Endothelial cell of umbilical vein (primary cell): ENCODE data around the gene CASK. TPM values are rescaled to one million over a fixed set of nuclear protein-coding genes. Genes with fewer than 3 reads are reported as not detected.

Source experiments
- BruUV-seq: library from RNA; stranded (reverse); fragments of 400-500 nt; replicated peaks from 2 replicates; lab custom pipeline; 2021; lab: Mats Ljungman, UMichigan
- CTCF ChIA-PET: fragments of 300-600, 350-600 bp; sonication (Branson Sonifier 250); formaldehyde crosslinking; loops from one replicate; lab custom pipeline; 2021; ENCODE audit warnings: antibody characterized with exemption, inconsistent platforms; lab: Charles Lee
- POLR2A ChIA-PET: fragments of 300-600, 350-600 bp; sonication (Branson Sonifier 250); formaldehyde crosslinking; loops from one replicate; lab custom pipeline; 2021; ENCODE audit warnings: antibody characterized with exemption, inconsistent platforms; lab: Charles Lee
- DNase-seq: peaks from one replicate; pipeline ENCODE4 v3.0.0-alpha.2; 2011; ENCODE audit warnings: low read depth, low spot score
- FAIRE-seq: peaks from 2 replicates; lab custom pipeline; 2011; peaks lifted over from hg19 to GRCh38; lab: Jason Lieb, UNC
- H2AFZ ChIP-seq: 2 replicates; pipeline ENCODE4 v1.6.0; 2012; ENCODE audit warnings: low read depth, low read length, control low read depth, inconsistent platforms
- H3K27ac ChIP-seq: 2 replicates; pipeline ENCODE4 v1.5.1; 2011; ENCODE audit warnings: low read depth, mild to moderate bottlenecking, control low read depth, low read length, moderate library complexity; ENCODE audit not compliant: insufficient read depth
- H3K27me3 ChIP-seq, 2 experiments: 2 replicates each; pipeline versions ENCODE4 v1.6.0 to v1.6.1; 2011; ENCODE audit warnings: low read length in 2 of 2, mixed read lengths in 1 of 2; ENCODE audit not compliant: control insufficient read depth in 2 of 2, insufficient read depth in 2 of 2
- H3K36me3 ChIP-seq, 2 experiments: 2 replicates in 1 of 2; 3 replicates in 1 of 2; pipeline ENCODE4 v1.5.1; 2011; ENCODE audit warnings: low read length in 2 of 2, mild to moderate bottlenecking in 1 of 2, moderate library complexity in 1 of 2; ENCODE audit not compliant: control insufficient read depth in 2 of 2, insufficient read depth in 2 of 2; ENCODE audit errors: extremely low read depth in 1 of 2
- H3K4me1 ChIP-seq: 3 replicates; pipeline ENCODE4 v1.5.1; 2011; ENCODE audit warnings: mild to moderate bottlenecking, low read length; ENCODE audit not compliant: control insufficient read depth, insufficient read depth; ENCODE audit errors: extremely low read depth
- H3K4me2 ChIP-seq: 2 replicates; pipeline ENCODE4 v1.6.1; 2011; ENCODE audit warnings: low read length, control low read depth, mixed read lengths; ENCODE audit not compliant: insufficient read depth
- H3K4me3 ChIP-seq, 3 experiments: fragments of 200-600 bp in 1 of 3; sonication (generic), shearing (Covaris generic) in 1 of 3; replicated peaks in 1 of 3; 2 replicates each; pipeline ENCODE4 v1.5.1; 2011 to 2016; ENCODE audit warnings: control low read depth in 3 of 3, low read length in 3 of 3, mild to moderate bottlenecking in 2 of 3, inconsistent platforms in 1 of 3, low read depth in 1 of 3, moderate library complexity in 1 of 3; ENCODE audit not compliant: insufficient read depth in 1 of 3
- H3K79me2 ChIP-seq: 2 replicates; pipeline ENCODE4 v1.6.0; 2012; ENCODE audit warnings: low read length, inconsistent platforms; ENCODE audit not compliant: control insufficient read depth, insufficient read depth
- H3K9ac ChIP-seq: replicated peaks from 2 replicates; pipeline ENCODE3; 2011; ENCODE audit warnings: low read length, control low read depth; ENCODE audit not compliant: insufficient read depth; ENCODE audit errors: extremely low read depth
- H3K9me1 ChIP-seq: replicated peaks from 3 replicates; pipeline ENCODE4 v1.6.0; 2011; ENCODE audit warnings: mild to moderate bottlenecking, low read length; ENCODE audit not compliant: control insufficient read depth, insufficient read depth; ENCODE audit errors: extremely low read depth
- H3K9me3 ChIP-seq: replicated peaks from 2 replicates; pipeline ENCODE4 v1.5.1; 2012; ENCODE audit warnings: low read length, inconsistent platforms; ENCODE audit not compliant: control insufficient read depth, insufficient read depth
- H4K20me1 ChIP-seq: replicated peaks from 2 replicates; pipeline ENCODE3; 2011; ENCODE audit warnings: mild to moderate bottlenecking, low read length; ENCODE audit not compliant: control insufficient read depth, insufficient read depth; ENCODE audit errors: extremely low read depth
- FOS ChIP-seq: IDR thresholded peaks from 2 replicates; pipeline ENCODE4 v1.6.1; 2011; ENCODE audit warnings: mild to moderate bottlenecking, low read length, moderate library complexity, borderline replicate concordance; ENCODE audit not compliant: insufficient read depth
- GATA2 ChIP-seq: IDR thresholded peaks from 2 replicates; pipeline ENCODE4 v1.7.0; 2011; ENCODE audit warnings: low read depth, mild to moderate bottlenecking, moderate library complexity, mixed read lengths, low read length; ENCODE audit not compliant: insufficient read length, insufficient read depth
- JUN ChIP-seq: IDR thresholded peaks from 2 replicates; pipeline ENCODE4 v1.6.1; 2011; ENCODE audit warnings: borderline replicate concordance, low read depth; ENCODE audit not compliant: insufficient read length, insufficient read depth
- MYC ChIP-seq: IDR thresholded peaks from one replicate; pipeline ENCODE4 v1.6.1; 2011; ENCODE audit warnings: mild to moderate bottlenecking, low read depth, low read length
- POLR2A ChIP-seq: IDR thresholded peaks from 2 replicates; pipeline ENCODE4 v1.6.1; 2012; ENCODE audit warnings: low read depth, mild to moderate bottlenecking, control low read depth, low read length
- POLR2AphosphoS5 ChIP-seq: IDR thresholded peaks from 2 replicates; pipeline ENCODE4 v1.6.1; 2012; ENCODE audit warnings: low read depth, mild to moderate bottlenecking, control low read depth, low read length, moderate library complexity; ENCODE audit not compliant: insufficient read depth
- dilution Hi-C: fragments of 300-500 bp; cut with MboI; formaldehyde crosslinking; loops from one replicate; pipeline ENCODE4 v1.15.0; 2019; ENCODE audit warnings: low sequenced_read_pairs; ENCODE audit not compliant: extremely low pct_ligation_motif_present
- intact Hi-C: fragments of 100-400 bp; cut with micrococcal nuclease; formaldehyde crosslinking; loops from one replicate; pipeline ENCODE4 v1.10.0; 2022
- polyA plus RNA-seq, 4 experiments: library from polyadenylated mRNA; depleted of rRNA in 3 of 4; stranded (reverse) in 3 of 4; unstranded in 1 of 4; fragments of >200 nt; gene quantifications; 2 replicates each; pipeline versions ENCODE4 v1.2.1 to v1.2.3, GENCODE V29; 2011 to 2012; ENCODE audit warnings: missing spikeins in 1 of 4
- total RNA-seq: library from RNA; stranded (reverse); gene quantifications from 2 replicates; pipeline ENCODE4 v1.2.3, GENCODE V29; 2021
- TF ChIP-seq, protein P1 (sequence below): IDR thresholded peaks from 2 replicates; pipeline ENCODE4 v1.6.1; 2011; ENCODE audit not compliant: insufficient read depth, insufficient read length
- TF ChIP-seq, protein P2 (sequence below), 2 donors: IDR thresholded peaks; 1 replicate in 1 of 2; 2 replicates in 1 of 2; pipeline ENCODE4 v1.5.1; 2011; ENCODE audit warnings: low read length in 2 of 2, mild to moderate bottlenecking in 2 of 2, moderate library complexity in 2 of 2, control low read depth in 1 of 2, inconsistent platforms in 1 of 2, low read depth in 1 of 2; ENCODE audit not compliant: insufficient read depth in 1 of 2; ENCODE audit errors: extremely low read depth in 1 of 2

The CASK gene
- total and polyA plus RNA-seq, 2 donors (not counting 3 experiments of a cell fraction or from before 2014, with no cell fraction given): 6.4 to 30.4 TPM

DNA sequence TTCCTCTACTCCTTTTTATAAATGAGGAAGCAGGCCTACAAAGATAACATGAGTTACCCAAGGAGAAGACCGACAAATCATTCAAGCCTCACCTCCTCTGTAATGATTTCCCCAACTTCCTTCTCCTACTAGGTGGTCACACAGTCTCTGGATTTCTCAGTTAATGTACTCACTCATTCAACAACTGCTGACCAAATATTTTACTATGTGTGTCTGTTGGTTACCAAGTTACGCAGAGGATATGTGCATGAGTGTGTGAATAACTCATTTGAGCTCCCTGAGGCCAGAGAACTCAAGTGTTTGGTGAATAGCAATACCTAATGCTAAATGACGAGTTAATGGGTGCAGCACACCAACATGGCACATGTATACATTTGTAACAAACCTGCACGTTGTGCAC lies 10.4 kb downstream of the CASK start:
- H3K36me3 ChIP-seq: no peaks in the 10 kb centered on the region
- H3K9me3 ChIP-seq: no peaks in the 10 kb centered on the region
- intact Hi-C loops (no loop called here), dilution Hi-C loops (no loop called here)
- no peak overlapping the region for H2AFZ ChIP-seq
- no peak overlapping the region for H3K9ac ChIP-seq
- H3K4me3 ChIP-seq: no peak overlapping the region
- peaks cover 7% of the 10 kb centered on the region for H3K79me2 ChIP-seq
- H3K27me3 ChIP-seq: no peaks in the 10 kb centered on the region
- no peak for DNase-seq
- no peak for FAIRE-seq
- H3K27ac ChIP-seq: no peak overlapping the region
- no peaks in the 10 kb centered on the region for H3K4me1 ChIP-seq
- ChIA-PET CTCF (no interaction called here), POLR2A (no interaction called here)
- BruUV-seq: no TSS peak
- no peaks in the 10 kb centered on the region for H3K9me1 ChIP-seq
- H3K4me2 ChIP-seq: no peak overlapping the region
- no peaks in the 10 kb centered on the region for H4K20me1 ChIP-seq
- TF ChIP-seq FOS (no peak), POLR2A (no peak), MYC (no peak), GATA2 (no peak), POLR2AphosphoS5 (no peak), JUN (no peak)
- TF ChIP-seq, protein P1, sequence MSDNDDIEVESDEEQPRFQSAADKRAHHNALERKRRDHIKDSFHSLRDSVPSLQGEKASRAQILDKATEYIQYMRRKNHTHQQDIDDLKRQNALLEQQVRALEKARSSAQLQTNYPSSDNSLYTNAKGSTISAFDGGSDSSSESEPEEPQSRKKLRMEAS: no peak
- TF ChIP-seq, protein P2, sequence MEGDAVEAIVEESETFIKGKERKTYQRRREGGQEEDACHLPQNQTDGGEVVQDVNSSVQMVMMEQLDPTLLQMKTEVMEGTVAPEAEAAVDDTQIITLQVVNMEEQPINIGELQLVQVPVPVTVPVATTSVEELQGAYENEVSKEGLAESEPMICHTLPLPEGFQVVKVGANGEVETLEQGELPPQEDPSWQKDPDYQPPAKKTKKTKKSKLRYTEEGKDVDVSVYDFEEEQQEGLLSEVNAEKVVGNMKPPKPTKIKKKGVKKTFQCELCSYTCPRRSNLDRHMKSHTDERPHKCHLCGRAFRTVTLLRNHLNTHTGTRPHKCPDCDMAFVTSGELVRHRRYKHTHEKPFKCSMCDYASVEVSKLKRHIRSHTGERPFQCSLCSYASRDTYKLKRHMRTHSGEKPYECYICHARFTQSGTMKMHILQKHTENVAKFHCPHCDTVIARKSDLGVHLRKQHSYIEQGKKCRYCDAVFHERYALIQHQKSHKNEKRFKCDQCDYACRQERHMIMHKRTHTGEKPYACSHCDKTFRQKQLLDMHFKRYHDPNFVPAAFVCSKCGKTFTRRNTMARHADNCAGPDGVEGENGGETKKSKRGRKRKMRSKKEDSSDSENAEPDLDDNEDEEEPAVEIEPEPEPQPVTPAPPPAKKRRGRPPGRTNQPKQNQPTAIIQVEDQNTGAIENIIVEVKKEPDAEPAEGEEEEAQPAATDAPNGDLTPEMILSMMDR (IDR thresholded peaks at IDR 0.05; ENCODE audit: extremely low read depth in 1 of 2, insufficient read depth in 1 of 2, low read depth in 1 of 2, low read length in 2 of 2): no peak
